ENCODE results near the gene PIK3R4.

PIK3R4 gene

DNA sequence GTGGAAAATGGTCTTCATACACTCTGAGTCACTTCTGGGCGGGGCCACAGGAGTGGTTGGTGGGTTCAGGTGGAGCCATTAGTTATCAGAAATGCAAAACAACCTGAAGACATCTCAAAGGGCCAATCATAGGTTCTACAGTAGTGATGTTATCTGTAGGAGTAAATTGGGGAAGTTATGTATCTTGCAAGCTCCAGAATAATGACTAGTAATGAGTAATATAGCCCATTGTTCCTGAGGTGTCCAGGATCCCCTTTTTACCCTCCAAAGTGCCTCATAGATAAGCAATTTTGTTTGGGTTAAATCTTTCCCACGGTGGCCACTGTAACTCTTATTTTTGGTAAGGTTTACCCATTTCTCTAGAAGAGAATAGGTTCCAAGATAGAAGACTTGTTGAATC lies 91.7 kb downstream of the PIK3R4 start:
- no peak for DNase-seq (ENCODE audit: extremely low read depth, low read depth)
- H3K4me3 ChIP-seq (replicated peaks; ENCODE audit: low read depth, low read length), result no peak overlapping the region
- TF ChIP-seq CTCF (IDR thresholded peaks at IDR 0.05; ENCODE audit: low read depth, low read length, missing control alignments), result no peak

DNA sequence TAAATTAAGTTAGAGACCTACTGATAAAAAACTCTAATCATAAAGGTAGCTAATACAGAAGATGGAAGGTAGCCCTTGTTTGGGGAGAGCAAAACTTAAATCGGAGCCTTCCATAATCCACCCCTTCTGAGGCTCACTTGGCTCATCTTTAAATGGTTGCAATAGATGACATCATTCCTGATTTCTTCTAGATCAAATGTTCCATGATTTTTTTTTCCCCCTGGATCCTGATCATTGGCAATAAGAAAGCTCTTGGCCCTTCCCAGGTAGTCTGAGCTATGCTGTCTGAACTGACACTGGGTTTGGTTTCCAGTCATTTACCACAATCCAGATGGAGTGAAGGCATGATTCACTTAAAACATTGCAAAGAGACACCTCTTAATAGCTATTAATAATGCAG lies 92.5 kb downstream of the PIK3R4 start:
- DNase-seq (ENCODE audit: extremely low read depth, low read depth), result no peak
- TF ChIP-seq CTCF (IDR thresholded peaks at IDR 0.05; ENCODE audit: low read depth, low read length, missing control alignments), result no peak

DNA sequence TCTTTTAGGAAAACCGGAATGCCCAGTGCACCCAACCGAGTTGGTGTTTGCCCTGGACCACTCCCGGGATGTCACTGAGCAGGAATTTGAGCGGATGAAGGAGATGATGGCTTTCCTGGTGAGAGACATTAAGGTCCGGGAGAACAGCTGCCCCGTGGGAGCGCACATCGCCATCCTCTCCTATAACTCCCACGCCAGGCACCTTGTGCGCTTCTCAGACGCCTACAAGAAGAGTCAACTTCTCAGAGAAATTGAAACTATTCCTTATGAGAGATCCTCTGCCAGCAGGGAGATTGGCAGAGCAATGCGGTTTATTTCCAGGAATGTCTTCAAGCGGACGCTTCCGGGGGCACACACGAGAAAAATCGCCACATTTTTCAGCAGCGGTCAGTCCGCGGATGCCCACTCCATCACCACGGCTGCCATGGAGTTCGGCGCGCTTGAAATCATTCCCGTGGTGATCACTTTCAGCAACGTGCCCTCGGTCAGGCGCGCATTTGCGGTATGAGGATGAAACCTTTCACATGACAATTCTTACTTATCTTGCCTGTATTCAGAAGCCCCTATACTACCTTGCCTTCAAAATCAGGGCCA lies 97.5 kb downstream of the PIK3R4 start:
- no peak for DNase-seq (ENCODE audit: extremely low read depth, low read depth)
- no peak overlapping the region for H3K4me3 ChIP-seq (replicated peaks; ENCODE audit: low read depth, low read length)
- no peak for TF ChIP-seq CTCF (IDR thresholded peaks at IDR 0.05; ENCODE audit: low read depth, low read length, missing control alignments)

More for the DNA sequence above, 92.5 kb downstream of the PIK3R4 start:
- no peak overlapping the region for H3K4me3 ChIP-seq (replicated peaks; ENCODE audit: low read depth, low read length)

DNA sequence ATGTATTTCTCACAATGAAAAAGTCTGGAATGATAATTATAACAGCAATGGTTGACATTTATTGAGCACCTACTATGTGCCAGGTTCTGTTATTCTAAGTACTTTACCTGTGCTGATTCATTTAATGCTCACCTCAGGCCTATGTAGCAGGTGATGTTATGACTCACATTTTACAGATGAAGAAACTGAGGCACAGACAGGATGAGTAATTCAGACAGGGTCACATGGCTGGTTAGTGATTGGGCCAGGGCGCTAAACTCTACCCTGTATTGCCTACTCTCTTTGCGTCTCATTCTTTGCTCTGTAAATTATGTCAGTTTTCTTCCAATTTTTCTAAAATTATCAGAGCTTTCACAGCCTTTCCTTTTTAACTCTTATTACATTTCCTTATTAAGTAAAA lies 98.3 kb downstream of the PIK3R4 start:
- TF ChIP-seq CTCF (IDR thresholded peaks at IDR 0.05; ENCODE audit: low read depth, low read length, missing control alignments), result no peak
- no peak for DNase-seq (ENCODE audit: extremely low read depth, low read depth)
- no peak overlapping the region for H3K4me3 ChIP-seq (replicated peaks; ENCODE audit: low read depth, low read length)

DNA sequence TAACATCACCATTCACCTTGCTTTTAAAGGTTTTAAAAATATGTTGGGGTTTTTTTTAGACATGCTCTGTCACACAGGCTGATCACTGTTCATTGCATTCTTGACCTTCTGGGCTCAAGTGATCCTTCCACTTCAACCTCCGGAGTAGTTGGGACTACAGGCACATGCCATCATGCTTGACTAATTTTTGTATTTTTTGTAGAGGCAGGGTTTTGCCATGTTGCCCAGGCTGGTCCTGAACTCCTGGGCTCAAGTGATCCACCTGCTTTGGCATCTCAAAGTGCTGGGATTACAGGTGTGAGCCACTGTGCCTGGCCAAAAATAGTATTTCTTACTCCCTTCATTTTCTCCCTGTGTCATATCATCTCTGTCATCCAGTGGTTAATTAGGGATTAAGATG lies 101.4 kb downstream of the PIK3R4 start:
- DNase-seq (ENCODE audit: extremely low read depth, low read depth), result no peak
- TF ChIP-seq CTCF (IDR thresholded peaks at IDR 0.05; ENCODE audit: low read depth, low read length, missing control alignments), result no peak
- H3K4me3 ChIP-seq (replicated peaks; ENCODE audit: low read depth, low read length), result no peak overlapping the region

- TF ChIP-seq CTCF (IDR thresholded peaks at IDR 0.05; ENCODE audit: low read depth, low read length, missing control alignments), result no peak
- no peak overlapping the region for H3K4me3 ChIP-seq (replicated peaks; ENCODE audit: low read depth, low read length)
- DNase-seq (ENCODE audit: extremely low read depth, low read depth), result no peak
Observed at GRCh38 chr3:130644628-130645253, 101.9 kb downstream of the PIK3R4 start.

- no peak overlapping the region for H3K4me3 ChIP-seq (replicated peaks; ENCODE audit: low read depth, low read length)
- no peak for DNase-seq (ENCODE audit: extremely low read depth, low read depth)
- no peak for TF ChIP-seq CTCF (IDR thresholded peaks at IDR 0.05; ENCODE audit: low read depth, low read length, missing control alignments)
Observed at GRCh38 chr3:130640027-130640426, 106.6 kb downstream of the PIK3R4 start.

All from HFF-Myc (cell line).